Measurements from ENCODE around the gene HNRNPR. TPM values are rescaled to one million over a fixed set of nuclear protein-coding genes. Genes with fewer than 3 reads are reported as not detected.
A peak's percentile ranks its signal among the peaks of the same experiment; 100 is the strongest.

HNRNPR gene
- total and polyA plus RNA-seq, 9 of the 15 experiments (the other 6 are each of a cell fraction or from before 2014, with no cell fraction given): 80.9 to 372 (median 301) TPM

DNA sequence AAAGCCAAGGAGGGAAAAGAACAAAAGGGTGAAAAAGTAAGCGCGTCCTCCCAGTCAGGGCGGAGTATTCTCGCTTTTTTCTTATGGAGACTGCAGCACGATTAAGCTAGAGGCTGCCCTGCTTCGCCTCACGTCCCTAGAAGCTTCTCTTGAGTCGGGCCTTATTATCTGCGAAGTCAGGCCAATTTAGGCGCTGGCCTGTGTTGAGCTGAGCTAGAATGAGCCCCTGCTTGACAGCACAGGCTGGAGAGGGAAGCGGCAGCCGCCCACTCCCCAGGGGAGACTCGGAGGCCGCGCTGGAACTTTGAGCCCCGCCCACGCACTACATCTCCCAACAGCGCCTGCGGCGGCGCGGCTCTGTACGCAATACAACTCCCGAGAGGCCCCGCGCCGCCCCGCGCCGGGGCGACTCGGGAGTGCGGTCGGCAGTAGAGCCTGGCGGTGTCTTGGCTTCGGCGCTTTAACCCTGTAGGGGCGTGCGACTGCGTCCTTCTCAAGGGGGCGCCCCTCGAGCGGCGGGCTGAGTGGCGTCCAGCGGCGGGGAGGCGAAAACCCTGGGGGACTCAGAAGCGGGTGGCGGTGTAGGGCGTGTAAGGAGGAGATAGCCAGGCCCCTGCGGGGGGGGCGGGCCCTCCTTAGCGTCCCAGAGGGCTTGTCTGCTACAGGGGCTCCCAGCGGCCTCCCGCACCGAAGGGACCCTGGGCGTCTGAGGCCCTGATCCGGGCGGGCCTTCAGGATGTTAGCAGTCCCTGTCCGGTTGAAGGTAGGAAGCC, 24.7 kb upstream of the HNRNPR start (continued):
- TF ChIP-seq ZNF76 (CRISPR knock-in tag; IDR thresholded peaks at IDR 0.05; ENCODE audit: borderline replicate concordance) (peak; percentile 93), FIP1L1 (IDR thresholded peaks at IDR 0.05; ENCODE audit: low read depth, low read length, poor library complexity, severe bottlenecking) (peak; percentile 63), KLF13 (tag; IDR thresholded peaks at IDR 0.05; ENCODE audit: borderline replicate concordance, low read depth) (peak; percentile 12; the same call in 1 of the 2 replicates), BRD4 (IDR thresholded peaks at IDR 0.05) (0 out of 2 replicates have a peak, but pooled peaks have one; percentile 54), TBL1XR1 (IDR thresholded peaks at IDR 0.05; ENCODE audit: low read length in 2 of 2) (peak in 1 of 2 experiments; percentile 73; a peak in 2 of 4 replicates), ZSCAN29 (IDR thresholded peaks at IDR 0.05) (0 out of 2 replicates have a peak, but pooled peaks have one; percentile 19), GABPA (tag; conservative IDR thresholded peaks at IDR 0.05; ENCODE audit: low read depth) (peak; percentile 79), NR2C1 (IDR thresholded peaks at IDR 0.05) (peak; percentile 44; the same call in 1 of the 2 replicates), NR2C1 (tag; IDR thresholded peaks at IDR 0.05) (peak; percentile 78), HDAC6 (IDR thresholded peaks at IDR 0.05; ENCODE audit: low read depth, low read length) (no peak), HMG20B (CRISPR knock-in tag; IDR thresholded peaks at IDR 0.05) (no peak), BMI1 (IDR thresholded peaks at IDR 0.05; ENCODE audit: low read length) (no peak; the same call in 1 of the 2 replicates), PHB (CRISPR knock-in tag; IDR thresholded peaks at IDR 0.05) (peak; percentile 28; the same call in 1 of the 2 replicates), ILF3 (IDR thresholded peaks at IDR 0.05; ENCODE audit: borderline replicate concordance) (no peak), PHF20 (IDR thresholded peaks at IDR 0.05; ENCODE audit: partially characterized antibody) (peak; percentile 69), NCOA1 (IDR thresholded peaks at IDR 0.05; ENCODE audit: low read depth) (0 out of 2 replicates have a peak, but pooled peaks have one; percentile 9), GTF2F1 (IDR thresholded peaks at IDR 0.05; ENCODE audit: low read depth, low read length) (peak; percentile 55; the same call in 1 of the 2 replicates), ZNF311 (CRISPR knock-in tag; IDR thresholded peaks at IDR 0.05) (0 out of 2 replicates have a peak, but pooled peaks have one; percentile 40)
- TF ChIP-seq, protein P1, sequence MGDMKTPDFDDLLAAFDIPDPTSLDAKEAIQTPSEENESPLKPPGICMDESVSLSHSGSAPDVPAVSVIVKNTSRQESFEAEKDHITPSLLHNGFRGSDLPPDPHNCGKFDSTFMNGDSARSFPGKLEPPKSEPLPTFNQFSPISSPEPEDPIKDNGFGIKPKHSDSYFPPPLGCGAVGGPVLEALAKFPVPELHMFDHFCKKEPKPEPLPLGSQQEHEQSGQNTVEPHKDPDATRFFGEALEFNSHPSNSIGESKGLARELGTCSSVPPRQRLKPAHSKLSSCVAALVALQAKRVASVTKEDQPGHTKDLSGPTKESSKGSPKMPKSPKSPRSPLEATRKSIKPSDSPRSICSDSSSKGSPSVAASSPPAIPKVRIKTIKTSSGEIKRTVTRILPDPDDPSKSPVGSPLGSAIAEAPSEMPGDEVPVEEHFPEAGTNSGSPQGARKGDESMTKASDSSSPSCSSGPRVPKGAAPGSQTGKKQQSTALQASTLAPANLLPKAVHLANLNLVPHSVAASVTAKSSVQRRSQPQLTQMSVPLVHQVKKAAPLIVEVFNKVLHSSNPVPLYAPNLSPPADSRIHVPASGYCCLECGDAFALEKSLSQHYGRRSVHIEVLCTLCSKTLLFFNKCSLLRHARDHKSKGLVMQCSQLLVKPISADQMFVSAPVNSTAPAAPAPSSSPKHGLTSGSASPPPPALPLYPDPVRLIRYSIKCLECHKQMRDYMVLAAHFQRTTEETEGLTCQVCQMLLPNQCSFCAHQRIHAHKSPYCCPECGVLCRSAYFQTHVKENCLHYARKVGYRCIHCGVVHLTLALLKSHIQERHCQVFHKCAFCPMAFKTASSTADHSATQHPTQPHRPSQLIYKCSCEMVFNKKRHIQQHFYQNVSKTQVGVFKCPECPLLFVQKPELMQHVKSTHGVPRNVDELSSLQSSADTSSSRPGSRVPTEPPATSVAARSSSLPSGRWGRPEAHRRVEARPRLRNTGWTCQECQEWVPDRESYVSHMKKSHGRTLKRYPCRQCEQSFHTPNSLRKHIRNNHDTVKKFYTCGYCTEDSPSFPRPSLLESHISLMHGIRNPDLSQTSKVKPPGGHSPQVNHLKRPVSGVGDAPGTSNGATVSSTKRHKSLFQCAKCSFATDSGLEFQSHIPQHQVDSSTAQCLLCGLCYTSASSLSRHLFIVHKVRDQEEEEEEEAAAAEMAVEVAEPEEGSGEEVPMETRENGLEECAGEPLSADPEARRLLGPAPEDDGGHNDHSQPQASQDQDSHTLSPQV (IDR thresholded peaks at IDR 0.05): peak; percentile 82
- TF ChIP-seq, protein P2, sequence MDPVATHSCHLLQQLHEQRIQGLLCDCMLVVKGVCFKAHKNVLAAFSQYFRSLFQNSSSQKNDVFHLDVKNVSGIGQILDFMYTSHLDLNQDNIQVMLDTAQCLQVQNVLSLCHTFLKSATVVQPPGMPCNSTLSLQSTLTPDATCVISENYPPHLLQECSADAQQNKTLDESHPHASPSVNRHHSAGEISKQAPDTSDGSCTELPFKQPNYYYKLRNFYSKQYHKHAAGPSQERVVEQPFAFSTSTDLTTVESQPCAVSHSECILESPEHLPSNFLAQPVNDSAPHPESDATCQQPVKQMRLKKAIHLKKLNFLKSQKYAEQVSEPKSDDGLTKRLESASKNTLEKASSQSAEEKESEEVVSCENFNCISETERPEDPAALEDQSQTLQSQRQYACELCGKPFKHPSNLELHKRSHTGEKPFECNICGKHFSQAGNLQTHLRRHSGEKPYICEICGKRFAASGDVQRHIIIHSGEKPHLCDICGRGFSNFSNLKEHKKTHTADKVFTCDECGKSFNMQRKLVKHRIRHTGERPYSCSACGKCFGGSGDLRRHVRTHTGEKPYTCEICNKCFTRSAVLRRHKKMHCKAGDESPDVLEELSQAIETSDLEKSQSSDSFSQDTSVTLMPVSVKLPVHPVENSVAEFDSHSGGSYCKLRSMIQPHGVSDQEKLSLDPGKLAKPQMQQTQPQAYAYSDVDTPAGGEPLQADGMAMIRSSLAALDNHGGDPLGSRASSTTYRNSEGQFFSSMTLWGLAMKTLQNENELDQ (CRISPR knock-in tag; IDR thresholded peaks at IDR 0.05; ENCODE audit: borderline replicate concordance): 0 out of 2 replicates have a peak, but pooled peaks have one; percentile 54
- TF ChIP-seq, protein P3, sequence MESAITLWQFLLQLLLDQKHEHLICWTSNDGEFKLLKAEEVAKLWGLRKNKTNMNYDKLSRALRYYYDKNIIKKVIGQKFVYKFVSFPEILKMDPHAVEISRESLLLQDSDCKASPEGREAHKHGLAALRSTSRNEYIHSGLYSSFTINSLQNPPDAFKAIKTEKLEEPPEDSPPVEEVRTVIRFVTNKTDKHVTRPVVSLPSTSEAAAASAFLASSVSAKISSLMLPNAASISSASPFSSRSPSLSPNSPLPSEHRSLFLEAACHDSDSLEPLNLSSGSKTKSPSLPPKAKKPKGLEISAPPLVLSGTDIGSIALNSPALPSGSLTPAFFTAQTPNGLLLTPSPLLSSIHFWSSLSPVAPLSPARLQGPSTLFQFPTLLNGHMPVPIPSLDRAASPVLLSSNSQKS (CRISPR knock-in tag; IDR thresholded peaks at IDR 0.05): no peak

Measured in K562 (cell line).